ENCODE results near the gene IL10.

GRCh38 chr1:206814716-206815341 is 42.5 kb upstream of the IL10 start:
- no peak for TF ChIP-seq YY1 (IDR thresholded peaks at IDR 0.05; ENCODE audit: insufficient read depth, insufficient read length)
- no peak for TF ChIP-seq ZNF274 (IDR thresholded peaks at IDR 0.05; ENCODE audit: low read depth, low read length)
